SK-N-SH (cell line): ENCODE measurements around the gene WIPI1. TPM values are rescaled to one million over a fixed set of nuclear protein-coding genes. Genes with fewer than 3 reads are reported as not detected.

ENCODE experiments used
- CTCF ChIA-PET: fragments of 300-600, 350-600 bp; formaldehyde crosslinking; extraction: SDS; loops from one replicate; lab custom pipeline; 2021; lab: Yijun Ruan, JAX
- POLR2A ChIA-PET: fragments of 350-600 bp; sonication (Branson Sonifier 250); formaldehyde crosslinking; extraction: SDS; loops from one replicate; lab custom pipeline; 2020; ENCODE audit warnings: antibody characterized with exemption, inconsistent platforms; lab: Yijun Ruan, JAX
- DNase-seq: peaks from one replicate; pipeline ENCODE4 v3.0.0; 2012
- H2AFZ ChIP-seq: fragments of 200-600 bp; sonication (generic); 2 replicates; pipeline ENCODE4 v1.8.1; 2016; ENCODE audit warnings: antibody characterized with exemption, mild to moderate bottlenecking, low read depth
- H3F3A ChIP-seq: fragments of 200-600 bp; sonication (generic); replicated peaks from 2 replicates; pipeline ENCODE3; 2016; ENCODE audit warnings: antibody characterized with exemption, mild to moderate bottlenecking; ENCODE audit not compliant: insufficient read depth
- H3K27ac ChIP-seq, 2 experiments: fragments of 200-500 bp in 1 of 2; fragments of 200-600 bp in 1 of 2; sonication (Bioruptor generic) in 1 of 2; sonication (generic), shearing (Covaris generic) in 1 of 2; 2 replicates each; pipeline versions ENCODE4 v1.5.1 to v1.6.1; 2014 to 2016; ENCODE audit warnings: low read depth in 2 of 2, inconsistent platforms in 1 of 2, low read length in 1 of 2, mild to moderate bottlenecking in 1 of 2, mixed read lengths in 1 of 2
- H3K27me3 ChIP-seq: fragments of 200-600 bp; sonication (generic), shearing (Covaris generic); 2 replicates; pipeline ENCODE4 v1.6.1; 2016; ENCODE audit warnings: mixed run types; ENCODE audit not compliant: insufficient read depth
- H3K36me3 ChIP-seq, 2 experiments: fragments of 200-500 bp in 1 of 2; fragments of 200-600 bp in 1 of 2; sonication (Bioruptor generic) in 1 of 2; sonication (generic) in 1 of 2; replicated peaks in 1 of 2; 2 replicates each; pipeline versions ENCODE3 to v1.5.1; 2014 to 2016; ENCODE audit warnings: low read length in 1 of 2, mild to moderate bottlenecking in 1 of 2; ENCODE audit not compliant: insufficient read depth in 2 of 2, control insufficient read depth in 1 of 2
- H3K4me1 ChIP-seq, 2 experiments: fragments of 200-500 bp in 1 of 2; fragments of 200-600 bp in 1 of 2; sonication (Bioruptor generic) in 1 of 2; sonication (generic), shearing (Covaris generic) in 1 of 2; 2 replicates each; pipeline versions ENCODE4 v1.5.1 to v1.6.1; 2014 to 2016; ENCODE audit warnings: low read depth in 1 of 2, low read length in 1 of 2, mixed run types in 1 of 2; ENCODE audit not compliant: insufficient read depth in 2 of 2, control insufficient read depth in 1 of 2
- H3K4me2 ChIP-seq: fragments of 200-600 bp; sonication (generic), shearing (Covaris generic); 2 replicates; pipeline ENCODE4 v1.6.1; 2017; ENCODE audit warnings: mixed run types
- H3K4me3 ChIP-seq, 2 experiments: fragments of 200-500 bp in 1 of 2; fragments of 200-600 bp in 1 of 2; sonication (Bioruptor generic) in 1 of 2; sonication (generic), shearing (Covaris generic) in 1 of 2; 2 replicates each; pipeline versions ENCODE4 v1.5.1 to v1.8.1; 2014 to 2016; ENCODE audit warnings: low read depth in 2 of 2, inconsistent platforms in 1 of 2, low read length in 1 of 2, mild to moderate bottlenecking in 1 of 2, mixed read lengths in 1 of 2, moderate library complexity in 1 of 2
- H3K79me2 ChIP-seq: fragments of 200-600 bp; sonication (generic); 2 replicates; pipeline ENCODE4 v1.8.1; 2017; ENCODE audit warnings: mild to moderate bottlenecking; ENCODE audit not compliant: insufficient read depth
- H3K9ac ChIP-seq: fragments of 200-600 bp; sonication (generic); 2 replicates; pipeline ENCODE4 v1.6.1; 2017; ENCODE audit warnings: mixed run types
- H3K9me2 ChIP-seq: fragments of 200-600 bp; sonication (generic); 2 replicates; pipeline ENCODE4 v1.6.1; 2017; ENCODE audit warnings: mixed run types
- H3K9me3 ChIP-seq: fragments of 200-600 bp; sonication (generic); 2 replicates; pipeline ENCODE4 v1.6.1; 2017; ENCODE audit warnings: mixed run types, mild to moderate bottlenecking, moderate library complexity
- H4K20me1 ChIP-seq: fragments of 200-600 bp; sonication (generic); 2 replicates; pipeline ENCODE4 v1.6.1; 2017; ENCODE audit warnings: mild to moderate bottlenecking, mixed run types; ENCODE audit not compliant: insufficient read depth
- CHD2 ChIP-seq: fragments of 150-350 bp; IDR thresholded peaks from 2 replicates; pipeline ENCODE4 v1.6.1; 2018; ENCODE audit warnings: low read length; ENCODE audit not compliant: partially characterized antibody
- EP300 ChIP-seq, 2 experiments: IDR thresholded peaks; 2 replicates each; pipeline versions ENCODE4 v1.4.0 to v1.6.1; 2012; ENCODE audit warnings: borderline replicate concordance in 1 of 2, low read depth in 1 of 2, low read length in 1 of 2
- EZH2phosphoT487 ChIP-seq: fragments of 200-600 bp; sonication (generic); IDR thresholded peaks from 2 replicates; pipeline ENCODE4 v1.6.1; 2017; ENCODE audit warnings: low read depth, mixed run types, mild to moderate bottlenecking, antibody characterized with exemption, moderate library complexity, borderline replicate concordance
- FOXJ3 ChIP-seq: sonication (generic); formaldehyde crosslinking; IDR thresholded peaks from 2 replicates; pipeline ENCODE4 v1.5.1; 2020; ENCODE audit warnings: mild to moderate bottlenecking, missing genetic modification reagents
- FOXM1 ChIP-seq: IDR thresholded peaks from 2 replicates; pipeline ENCODE4 v1.4.0; 2012; ENCODE audit warnings: low read depth, mild to moderate bottlenecking
- GATA2 ChIP-seq: sonication (generic); formaldehyde crosslinking; IDR thresholded peaks from 2 replicates; pipeline ENCODE4 v1.5.0; 2020; ENCODE audit warnings: mild to moderate bottlenecking, missing genetic modification reagents
- MAX ChIP-seq: IDR thresholded peaks from 2 replicates; pipeline ENCODE4 v1.4.0; 2012; ENCODE audit warnings: low read depth
- MEF2A ChIP-seq: IDR thresholded peaks from 2 replicates; pipeline ENCODE4 v1.4.0; 2012; ENCODE audit warnings: low read depth, borderline replicate concordance
- MXI1 ChIP-seq: IDR thresholded peaks from 2 replicates; pipeline ENCODE4 v1.6.1; 2012; ENCODE audit warnings: mild to moderate bottlenecking, low read depth, low read length, improper control_type of control experiment
- NFIC ChIP-seq: IDR thresholded peaks from 2 replicates; pipeline ENCODE4 v1.4.0; 2012; ENCODE audit warnings: borderline replicate concordance
- NRF1 ChIP-seq: IDR thresholded peaks from 2 replicates; pipeline ENCODE4 v1.6.1; 2012; ENCODE audit warnings: low read depth, mild to moderate bottlenecking, low read length
- PBX3 ChIP-seq: IDR thresholded peaks from 2 replicates; pipeline ENCODE4; 2012
- RFX5 ChIP-seq: IDR thresholded peaks from 2 replicates; pipeline ENCODE4 v1.6.1; 2012; ENCODE audit warnings: mild to moderate bottlenecking, improper control_type of control experiment, low read length
- SIN3A ChIP-seq: IDR thresholded peaks from 2 replicates; pipeline ENCODE4 v1.6.1; 2012; ENCODE audit warnings: low read depth, mild to moderate bottlenecking, low read length, moderate library complexity, borderline replicate concordance
- SMC3 ChIP-seq: IDR thresholded peaks from 2 replicates; pipeline ENCODE4 v1.6.1; 2012; ENCODE audit warnings: low read depth, low read length, improper control_type of control experiment
- TAF1 ChIP-seq: IDR thresholded peaks from 2 replicates; pipeline ENCODE4 v1.6.1; 2012; ENCODE audit warnings: low read depth, mild to moderate bottlenecking, low read length, moderate library complexity, borderline replicate concordance
- USF2 ChIP-seq: fragments of 150-350 bp; IDR thresholded peaks from 2 replicates; pipeline ENCODE4 v1.6.1; 2017; ENCODE audit warnings: antibody characterized with exemption, low read length, low read depth, borderline replicate concordance
- YY1 ChIP-seq: IDR thresholded peaks from 2 replicates; pipeline ENCODE4 v1.4.0; 2012; ENCODE audit warnings: low read depth, mild to moderate bottlenecking
- WGBS: methylation state at CpG from one replicate; pipeline ENCODE4 v1.1.6; 2017; ENCODE audit warnings: low lambda C conversion rate; 5-methylcytosine and 5-hydroxymethylcytosine counted together
- polyA plus RNA-seq, 3 experiments: library from polyadenylated mRNA; depleted of rRNA; stranded (reverse); fragments of >200 nt; gene quantifications; 2 replicates each; pipeline ENCODE4 v1.2.3, GENCODE V29; 2012
- TF ChIP-seq, protein P1 (sequence below): IDR thresholded peaks from 2 replicates; pipeline ENCODE4 v1.4.0; 2012; ENCODE audit warnings: low read depth, borderline replicate concordance
- TF ChIP-seq, protein P2 (sequence below): IDR thresholded peaks from 2 replicates; pipeline ENCODE4 v1.6.1; 2012; ENCODE audit warnings: mild to moderate bottlenecking, low read depth, low read length, moderate library complexity

WIPI1 gene
- polyA plus RNA-seq, 1 of the 3 experiments (the other 2 are of a cell fraction) = 52.7 TPM

GRCh38 chr17:68385490-68386215 lies 71.6 kb downstream of the WIPI1 start:
- POLR2A ChIA-PET = no interaction called here
- CTCF ChIA-PET = interaction anchor here (1.2 to 2.5 kb wide), 4 partner anchors 13 to 80 kb away, joined by 3 to 11 read pairs (median 4); no protein-coding TSS in a partner anchor

DNA sequence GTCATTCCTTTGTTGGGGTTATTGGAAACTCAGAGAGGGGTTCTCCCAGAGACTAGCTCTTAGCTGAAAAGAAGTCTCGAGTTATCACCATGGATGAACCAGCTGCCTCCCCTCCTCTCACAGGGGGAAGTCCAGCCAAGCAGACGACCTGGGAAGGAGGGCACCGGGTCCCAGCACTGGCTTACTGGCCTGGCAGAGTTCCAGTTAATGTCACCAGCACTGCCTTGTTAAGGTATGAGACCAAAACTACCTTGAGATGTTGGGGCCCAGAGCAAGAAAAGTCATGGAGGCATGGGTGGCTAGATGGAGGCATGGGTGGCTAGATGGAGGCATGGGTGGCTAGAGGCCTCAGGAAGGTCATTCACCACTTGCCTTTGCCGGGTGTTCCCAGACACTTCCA lies 72.4 kb downstream of the WIPI1 start:
- Histone ChIP-seq H3K9ac (no peak overlapping the region), H2AFZ (no peak overlapping the region), H3K9me2 (no peaks in the 10 kb centered on the region), H4K20me1 (no peaks in the 10 kb centered on the region), H3K4me3 (no peak overlapping the region), H3K36me3 (no peaks in the 10 kb centered on the region), H3F3A (no peaks in the 10 kb centered on the region), H3K4me1 (no peaks in the 10 kb centered on the region), H3K27me3 (no peaks in the 10 kb centered on the region; the same call in 1 of the 2 replicates), H3K27ac (no peak overlapping the region), H3K9me3 (no peaks in the 10 kb centered on the region), H3K79me2 (no peaks in the 10 kb centered on the region), H3K4me2 (no peak overlapping the region)
- no peak for DNase-seq
- 33% methylated on average over 4 of the region's 4 CpGs for WGBS
- ChIA-PET CTCF (interaction anchor here (1.2 to 2.5 kb wide), 3 partner anchors 14 to 81 kb away, joined by 3 to 11 read pairs (median 4); no protein-coding TSS in a partner anchor), POLR2A (no interaction called here)
- no peak for TF ChIP-seq EZH2phosphoT487
- TF ChIP-seq TAF1 = no peak
- no peak for TF ChIP-seq YY1
- TF ChIP-seq CHD2 = no peak
- TF ChIP-seq, protein P1, sequence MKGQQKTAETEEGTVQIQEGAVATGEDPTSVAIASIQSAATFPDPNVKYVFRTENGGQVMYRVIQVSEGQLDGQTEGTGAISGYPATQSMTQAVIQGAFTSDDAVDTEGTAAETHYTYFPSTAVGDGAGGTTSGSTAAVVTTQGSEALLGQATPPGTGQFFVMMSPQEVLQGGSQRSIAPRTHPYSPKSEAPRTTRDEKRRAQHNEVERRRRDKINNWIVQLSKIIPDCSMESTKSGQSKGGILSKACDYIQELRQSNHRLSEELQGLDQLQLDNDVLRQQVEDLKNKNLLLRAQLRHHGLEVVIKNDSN = no peak
- no peak for TF ChIP-seq NFIC
- no peak for TF ChIP-seq SMC3
- TF ChIP-seq MAX = no peak
- TF ChIP-seq USF2 = no peak
- no peak for TF ChIP-seq MEF2A

More at GRCh38 chr17:68385490-68386215, 71.6 kb downstream of the WIPI1 start:
- H3K9me3 ChIP-seq = no peaks in the 10 kb centered on the region
- H2AFZ ChIP-seq = no peak overlapping the region
- H3K4me2 ChIP-seq = no peak overlapping the region
- H3K79me2 ChIP-seq = no peaks in the 10 kb centered on the region
- no peak overlapping the region for H3K9ac ChIP-seq
- no peaks in the 10 kb centered on the region for H3K4me1 ChIP-seq
- no peaks in the 10 kb centered on the region for H3K9me2 ChIP-seq
- no peak overlapping the region for H3K27ac ChIP-seq
- DNase-seq = no peak
- WGBS = 55% methylated on average over 8 of the region's 8 CpGs
- no peaks in the 10 kb centered on the region for H3K36me3 ChIP-seq
- TF ChIP-seq NRF1 (no peak), FOXJ3 (CRISPR knock-in tag) (no peak), PBX3 (no peak), EZH2phosphoT487 (no peak), SIN3A (no peak), SMC3 (no peak), RFX5 (no peak), FOXM1 (no peak), MXI1 (no peak), EP300 (IDR thresholded peaks at IDR 0.05; ENCODE audit: borderline replicate concordance in 1 of 2, low read depth in 1 of 2, low read length in 1 of 2) (no peak), GATA2 (CRISPR knock-in tag) (no peak)
- TF ChIP-seq, protein P2, sequence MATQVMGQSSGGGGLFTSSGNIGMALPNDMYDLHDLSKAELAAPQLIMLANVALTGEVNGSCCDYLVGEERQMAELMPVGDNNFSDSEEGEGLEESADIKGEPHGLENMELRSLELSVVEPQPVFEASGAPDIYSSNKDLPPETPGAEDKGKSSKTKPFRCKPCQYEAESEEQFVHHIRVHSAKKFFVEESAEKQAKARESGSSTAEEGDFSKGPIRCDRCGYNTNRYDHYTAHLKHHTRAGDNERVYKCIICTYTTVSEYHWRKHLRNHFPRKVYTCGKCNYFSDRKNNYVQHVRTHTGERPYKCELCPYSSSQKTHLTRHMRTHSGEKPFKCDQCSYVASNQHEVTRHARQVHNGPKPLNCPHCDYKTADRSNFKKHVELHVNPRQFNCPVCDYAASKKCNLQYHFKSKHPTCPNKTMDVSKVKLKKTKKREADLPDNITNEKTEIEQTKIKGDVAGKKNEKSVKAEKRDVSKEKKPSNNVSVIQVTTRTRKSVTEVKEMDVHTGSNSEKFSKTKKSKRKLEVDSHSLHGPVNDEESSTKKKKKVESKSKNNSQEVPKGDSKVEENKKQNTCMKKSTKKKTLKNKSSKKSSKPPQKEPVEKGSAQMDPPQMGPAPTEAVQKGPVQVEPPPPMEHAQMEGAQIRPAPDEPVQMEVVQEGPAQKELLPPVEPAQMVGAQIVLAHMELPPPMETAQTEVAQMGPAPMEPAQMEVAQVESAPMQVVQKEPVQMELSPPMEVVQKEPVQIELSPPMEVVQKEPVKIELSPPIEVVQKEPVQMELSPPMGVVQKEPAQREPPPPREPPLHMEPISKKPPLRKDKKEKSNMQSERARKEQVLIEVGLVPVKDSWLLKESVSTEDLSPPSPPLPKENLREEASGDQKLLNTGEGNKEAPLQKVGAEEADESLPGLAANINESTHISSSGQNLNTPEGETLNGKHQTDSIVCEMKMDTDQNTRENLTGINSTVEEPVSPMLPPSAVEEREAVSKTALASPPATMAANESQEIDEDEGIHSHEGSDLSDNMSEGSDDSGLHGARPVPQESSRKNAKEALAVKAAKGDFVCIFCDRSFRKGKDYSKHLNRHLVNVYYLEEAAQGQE = no peak
- TF ChIP-seq, all 33 proteins: peak for 0
- no peaks in the 10 kb centered on the region for H3F3A ChIP-seq
- H4K20me1 ChIP-seq = no peaks in the 10 kb centered on the region
- no peaks in the 10 kb centered on the region; the same call in 1 of the 2 replicates for H3K27me3 ChIP-seq
- no peak overlapping the region for H3K4me3 ChIP-seq
